H1 (cell line): ENCODE data around the gene METRNL. TPM values are rescaled to one million over a fixed set of nuclear protein-coding genes. Genes with fewer than 3 reads are reported as not detected.

Source experiments
- CTCF ChIA-PET: fragments of 300-600 bp; sonication (Branson Sonifier 250); formaldehyde crosslinking; loops from one replicate; lab custom pipeline; 2021; ENCODE audit not compliant: partially characterized antibody; lab: Charles Lee
- POLR2A ChIA-PET: fragments of 300-600 bp; sonication (Branson Sonifier 250); formaldehyde crosslinking; loops from one replicate; lab custom pipeline; 2021; ENCODE audit warnings: inconsistent platforms; ENCODE audit not compliant: partially characterized antibody; lab: Charles Lee
- DNase-seq, 2 experiments: peaks; one replicate each; pipeline versions ENCODE4 v3.0.0 to v3.0.0-alpha.2; 2010 to 2022; ENCODE audit warnings: low spot score in 2 of 2, low read depth in 1 of 2, mixed read lengths in 1 of 2
- FAIRE-seq: peaks from 2 replicates; lab custom pipeline; 2011; peaks lifted over from hg19 to GRCh38; lab: Jason Lieb, UNC
- H2AFZ ChIP-seq: 2 replicates; pipeline ENCODE4 v1.8.1; 2012; ENCODE audit warnings: low read length, inconsistent platforms
- H2AK5ac ChIP-seq: 2 replicates; pipeline ENCODE4 v1.6.1; 2013; ENCODE audit warnings: low read depth, low read length
- H2BK120ac ChIP-seq: replicated peaks from 2 replicates; pipeline ENCODE3; 2013; ENCODE audit warnings: low read depth, low read length, inconsistent platforms
- H2BK12ac ChIP-seq: 2 replicates; pipeline ENCODE4 v1.6.1; 2013; ENCODE audit warnings: low read depth, low read length
- H2BK15ac ChIP-seq: 2 replicates; pipeline ENCODE4 v1.6.1; 2013; ENCODE audit warnings: low read length
- H2BK20ac ChIP-seq: 2 replicates; pipeline ENCODE4 v1.6.1; 2013; ENCODE audit warnings: low read length
- H2BK5ac ChIP-seq: 2 replicates; pipeline ENCODE4 v1.6.1; 2013; ENCODE audit warnings: low read depth, low read length
- H3K14ac ChIP-seq: 2 replicates; pipeline ENCODE4 v1.6.1; 2013; ENCODE audit warnings: inconsistent platforms; ENCODE audit not compliant: insufficient read length
- H3K18ac ChIP-seq: 2 replicates; pipeline ENCODE4 v1.6.1; 2013; ENCODE audit warnings: low read length; ENCODE audit errors: extremely low read depth
- H3K23ac ChIP-seq: 2 replicates; pipeline ENCODE4 v1.6.1; 2013; ENCODE audit warnings: inconsistent platforms; ENCODE audit not compliant: insufficient read length
- H3K23me2 ChIP-seq: 2 replicates; pipeline ENCODE4 v1.6.1; 2013; ENCODE audit warnings: low read depth, low read length
- H3K27ac ChIP-seq: 2 replicates; pipeline ENCODE4 v1.6.1; 2011; ENCODE audit warnings: low read depth, low read length, inconsistent platforms
- H3K27me3 ChIP-seq, 4 experiments: replicated peaks in 1 of 4; 1 replicate in 1 of 4; 2 replicates in 3 of 4; pipeline versions ENCODE4 v1.6.1 to v1.8.1; 2011 to 2013; ENCODE audit warnings: low read length in 3 of 4, mild to moderate bottlenecking in 3 of 4, inconsistent platforms in 2 of 4, mixed read lengths in 2 of 4, moderate library complexity in 1 of 4; ENCODE audit not compliant: control insufficient read depth in 3 of 4, insufficient read depth in 3 of 4; ENCODE audit errors: extremely low read depth in 1 of 4
- H3K36me3 ChIP-seq, 4 experiments: 2 replicates each; pipeline versions ENCODE4 v1.6.1 to v1.8.1; 2011 to 2013; ENCODE audit warnings: mild to moderate bottlenecking in 4 of 4, low read length in 3 of 4, moderate library complexity in 2 of 4, control low read depth in 1 of 4, inconsistent platforms in 1 of 4; ENCODE audit not compliant: insufficient read depth in 4 of 4, control insufficient read depth in 2 of 4
- H3K4ac ChIP-seq: replicated peaks from 2 replicates; pipeline ENCODE3; 2013; ENCODE audit warnings: low read length, low read depth, mixed read lengths, inconsistent platforms; ENCODE audit not compliant: insufficient read length
- H3K4me1 ChIP-seq, 4 experiments: replicated peaks in 1 of 4; 1 replicate in 1 of 4; 2 replicates in 3 of 4; pipeline versions ENCODE4 v1.6.1 to v1.8.1; 2011 to 2013; ENCODE audit warnings: low read length in 3 of 4, inconsistent platforms in 2 of 4, mixed read lengths in 1 of 4; ENCODE audit not compliant: insufficient read depth in 4 of 4, control insufficient read depth in 3 of 4
- H3K4me2 ChIP-seq, 2 experiments: 2 replicates each; pipeline versions ENCODE4 v1.6.1 to v1.8.1; 2011 to 2013; ENCODE audit warnings: low read depth in 2 of 2, low read length in 2 of 2, control low read depth in 1 of 2, inconsistent platforms in 1 of 2, mild to moderate bottlenecking in 1 of 2; ENCODE audit not compliant: insufficient read depth in 1 of 2
- H3K4me3 ChIP-seq, 4 experiments: fragments of 200-600, 300-600 bp in 1 of 4; sonication (generic), shearing (Covaris generic), sonication (Bioruptor Twin) in 1 of 4; 2 replicates each; pipeline versions ENCODE4 v1.5.1 to v1.8.1; 2011 to 2016; ENCODE audit warnings: low read length in 4 of 4, low read depth in 3 of 4, control low read depth in 2 of 4, inconsistent platforms in 2 of 4, mild to moderate bottlenecking in 2 of 4, mixed read lengths in 1 of 4, moderate library complexity in 1 of 4; ENCODE audit not compliant: insufficient read depth in 2 of 4; ENCODE audit errors: extremely low read depth in 1 of 4
- H3K56ac ChIP-seq: replicated peaks from 2 replicates; pipeline ENCODE3; 2013; ENCODE audit warnings: low read depth, mild to moderate bottlenecking, mixed read lengths, low read length, inconsistent platforms; ENCODE audit not compliant: insufficient read length
- H3K79me1 ChIP-seq: 2 replicates; pipeline ENCODE4 v1.6.1; 2013; ENCODE audit warnings: low read depth, low read length, control low read depth
- H3K79me2 ChIP-seq, 2 experiments: 2 replicates each; pipeline versions ENCODE4 v1.6.1 to v1.8.1; 2012 to 2013; ENCODE audit warnings: low read length in 2 of 2, mild to moderate bottlenecking in 2 of 2, inconsistent platforms in 1 of 2; ENCODE audit not compliant: insufficient read depth in 2 of 2, control insufficient read depth in 1 of 2
- H3K9ac ChIP-seq, 4 experiments: replicated peaks in 1 of 4; 1 replicate in 1 of 4; 2 replicates in 3 of 4; pipeline versions ENCODE4 v1.6.1 to v1.8.1; 2011 to 2013; ENCODE audit warnings: low read depth in 3 of 4, low read length in 3 of 4, control low read depth in 2 of 4, mild to moderate bottlenecking in 2 of 4, moderate library complexity in 2 of 4, inconsistent platforms in 1 of 4; ENCODE audit errors: extremely low read depth in 1 of 4
- H3K9me3 ChIP-seq, 2 experiments: 2 replicates each; pipeline versions ENCODE4 v1.6.1 to v1.8.1; 2012 to 2013; ENCODE audit warnings: mild to moderate bottlenecking in 2 of 2, moderate library complexity in 2 of 2, control low read depth in 1 of 2, inconsistent platforms in 1 of 2, low read depth in 1 of 2, low read length in 1 of 2, mixed read lengths in 1 of 2; ENCODE audit not compliant: insufficient read depth in 2 of 2
- H4K20me1 ChIP-seq, 2 experiments: replicated peaks in 1 of 2; 2 replicates each; pipeline versions ENCODE3 to v1.8.1; 2011 to 2013; ENCODE audit warnings: inconsistent platforms in 2 of 2, low read length in 2 of 2, mild to moderate bottlenecking in 1 of 2; ENCODE audit not compliant: insufficient read depth in 2 of 2, control insufficient read depth in 1 of 2
- H4K5ac ChIP-seq: 2 replicates; pipeline ENCODE4 v1.6.1; 2013; ENCODE audit warnings: low read length, low read depth, mixed read lengths, inconsistent platforms; ENCODE audit not compliant: insufficient read length
- H4K8ac ChIP-seq: 2 replicates; pipeline ENCODE4 v1.8.0; 2013; ENCODE audit warnings: mild to moderate bottlenecking, moderate library complexity, low read length, inconsistent platforms; ENCODE audit not compliant: insufficient read depth; ENCODE audit errors: extremely low read depth
- H4K91ac ChIP-seq: replicated peaks from 2 replicates; pipeline ENCODE3; 2013; ENCODE audit warnings: low read length, mixed read lengths, inconsistent platforms; ENCODE audit not compliant: insufficient read length
- CEBPB ChIP-seq: IDR thresholded peaks from 2 replicates; pipeline ENCODE4 v1.6.1; 2012; ENCODE audit warnings: low read depth, low read length
- GTF2F1 ChIP-seq: IDR thresholded peaks from 2 replicates; pipeline ENCODE4 v1.6.1; 2012; ENCODE audit warnings: low read depth, low read length, improper control_type of control experiment, borderline replicate concordance
- JUND ChIP-seq: IDR thresholded peaks from 2 replicates; pipeline ENCODE4 v1.6.1; 2011; ENCODE audit warnings: mild to moderate bottlenecking, improper control_type of control experiment, low read length
- KDM1A ChIP-seq: fragments of 200-600, 300-600 bp; sonication (generic); IDR thresholded peaks from 2 replicates; pipeline ENCODE4 v1.7.1; 2016; ENCODE audit warnings: mild to moderate bottlenecking, low read length, borderline replicate concordance
- RNF2 ChIP-seq: fragments of 200-900, 300-1000 bp; sonication (generic); IDR thresholded peaks from 2 replicates; pipeline ENCODE4 v1.7.1; 2016; ENCODE audit warnings: borderline replicate concordance, low read depth, mild to moderate bottlenecking, antibody characterized with exemption, low read length; ENCODE audit not compliant: poor library complexity, severe bottlenecking; ENCODE audit errors: missing control alignments
- SP1 ChIP-seq: IDR thresholded peaks from 2 replicates; pipeline ENCODE4 v1.6.1; 2011; ENCODE audit warnings: low read depth, low read length
- TBP ChIP-seq: IDR thresholded peaks from 2 replicates; pipeline ENCODE4 v1.6.1; 2011; ENCODE audit warnings: low read depth, low read length, improper control_type of control experiment
- YY1 ChIP-seq: IDR thresholded peaks from 2 replicates; pipeline ENCODE4 v1.6.1; 2011; ENCODE audit warnings: low read depth, mild to moderate bottlenecking, low read length
- WGBS, 2 experiments: shearing (Covaris generic) in 1 of 2; methylation state at CpG; one replicate each; pipeline versions ENCODE4 v1.1.6 to v1.1.7; 2013 to 2015; ENCODE audit warnings: low lambda C conversion rate in 2 of 2, mixed read lengths in 2 of 2, inconsistent platforms in 1 of 2, low coverage in 1 of 2, missing lambda C conversion rate in 1 of 2; ENCODE audit not compliant: insufficient replicate concordance in 2 of 2, insufficient coverage in 1 of 2, insufficient read length in 1 of 2; ENCODE audit errors: extremely low coverage in 1 of 2, missing lambda C conversion rate in 1 of 2; 5-methylcytosine and 5-hydroxymethylcytosine counted together
- polyA plus RNA-seq, 7 experiments: library from polyadenylated mRNA; depleted of rRNA in 3 of 7; stranded (reverse) in 5 of 7; unstranded in 2 of 7; fragments of >200 nt in 5 of 7; fragments of 200-250 nt in 2 of 7; gene quantifications; 1 replicate in 5 of 7; 2 replicates in 1 of 7; 4 replicates in 1 of 7; pipeline versions ENCODE4 v1.2.1 to v1.2.3, GENCODE V29; 2011 to 2013; ENCODE audit warnings: missing spikeins in 2 of 7, mixed read lengths in 2 of 7
- total RNA-seq: library from RNA; stranded (reverse); fragmentation: NEBNext Ultra II Directional; extraction: Animal tissue kit (Norgen Biotek cat#: 25700); gene quantifications from 2 replicates; pipeline ENCODE4 v1.2.1, GENCODE V29; 2021

Gene METRNL
- total and polyA plus RNA-seq, 2 of the 8 experiments (the other 6 are each of a cell fraction or from before 2014, with no cell fraction given), result 13.9 to 14.2 TPM

GRCh38 chr17:83100220-83100852 lies 20.9 kb downstream of the METRNL start:
- DNase-seq, result no peak
- ChIA-PET CTCF (no interaction called here), POLR2A (no interaction called here)
- no peak overlapping the region for H3K4me3 ChIP-seq
- no peaks in the 10 kb centered on the region for H3K23me2 ChIP-seq
- H3K27me3 ChIP-seq, result no peaks in the 10 kb centered on the region
- no peak overlapping the region for H2BK15ac ChIP-seq
- H3K4me2 ChIP-seq, result no peak overlapping the region; a peak in 1 of 4 replicates
- peaks cover 0 to 9% (median 3%) of the 10 kb centered on the region in 4 experiments; a peak in 3 of 8 replicates for H3K36me3 ChIP-seq
- H3K56ac ChIP-seq, result no peak overlapping the region
- H2BK120ac ChIP-seq, result no peak overlapping the region
- no peak overlapping the region for H2BK20ac ChIP-seq
- H3K23ac ChIP-seq, result no peak overlapping the region
- H3K27ac ChIP-seq, result no peak overlapping the region
- H3K9ac ChIP-seq, result no peak overlapping the region
- peaks cover 0 to 6% of the 10 kb centered on the region in 2 experiments; a peak in 1 of 4 replicates for H3K9me3 ChIP-seq
- no peak overlapping the region for H2BK5ac ChIP-seq
- no peak for FAIRE-seq
- H3K14ac ChIP-seq, result no peak overlapping the region
- no peak overlapping the region for H2AFZ ChIP-seq
- no peak overlapping the region for H3K4ac ChIP-seq
- H4K20me1 ChIP-seq, result peaks cover 0 to 2% of the 10 kb centered on the region in 2 experiments
- no peak overlapping the region for H2BK12ac ChIP-seq
- WGBS, 2 experiments, result 100% methylated on average over 1 of the region's 24 CpGs; no CpG with 5 or more reads in 1 of the 2 experiments
- H3K4me1 ChIP-seq, result peaks cover 0 to 30% (median 6%) of the 10 kb centered on the region in 4 experiments; a peak in 4 of 7 replicates
- no peak overlapping the region for H4K5ac ChIP-seq
- H3K18ac ChIP-seq, result no peak overlapping the region
- no peak overlapping the region for H4K8ac ChIP-seq
- H2AK5ac ChIP-seq, result no peak overlapping the region
- no peaks in the 10 kb centered on the region for H3K79me2 ChIP-seq
- H4K91ac ChIP-seq, result no peak overlapping the region
- TF ChIP-seq SP1 (no peak), TBP (no peak), GTF2F1 (no peak), YY1 (no peak), KDM1A (no peak), CEBPB (no peak), RNF2 (no peak), JUND (no peak)
- H3K79me1 ChIP-seq, result no peaks in the 10 kb centered on the region
